GM12878 (cell line): ENCODE data around the gene RTN4RL1. TPM values are rescaled to one million over a fixed set of nuclear protein-coding genes. Genes with fewer than 3 reads are reported as not detected.

Experiments
- ATAC-seq: fragments of 200-7000 bp; cut with Tn5 transposase; 3 replicates; pipeline ENCODE4 v1.9.1; 2020; ENCODE audit warnings: mild to moderate bottlenecking, moderate library complexity
- BruUV-seq: library from RNA; stranded (reverse); fragments of 400-500 nt; replicated peaks from 2 replicates; lab custom pipeline; 2021; lab: Mats Ljungman, UMichigan
- CTCF ChIA-PET: fragments of 300-600 bp; sonication (Branson Sonifier 250); formaldehyde crosslinking; extraction: SDS; loops from one replicate; lab custom pipeline; 2021; ENCODE audit warnings: inconsistent platforms; lab: Yijun Ruan, JAX
- POLR2A ChIA-PET: fragments of 350-600 bp; formaldehyde crosslinking; extraction: SDS; loops from one replicate; lab custom pipeline; 2021; ENCODE audit warnings: inconsistent platforms; lab: Charles Lee
- RAD21 ChIA-PET: fragments of 300-600 bp; sonication (Branson Sonifier 250); formaldehyde crosslinking; loops from one replicate; lab custom pipeline; 2023; ENCODE audit warnings: antibody characterized with exemption; ENCODE audit not compliant: unreplicated experiment; lab: Charles Lee
- SMC1A ChIA-PET: fragments of 300-600 bp; sonication (Branson Sonifier 250); formaldehyde crosslinking; loops from one replicate; lab custom pipeline; 2023; ENCODE audit not compliant: unreplicated experiment, uncharacterized antibody; lab: Charles Lee
- DNase-seq: peaks from one replicate; pipeline ENCODE4 v3.0.0-alpha.2; 2011; ENCODE audit warnings: low read depth, low spot score
- FAIRE-seq: peaks from 3 replicates; lab custom pipeline; 2011; peaks lifted over from hg19 to GRCh38; lab: Jason Lieb, UNC
- H2AFZ ChIP-seq: 2 replicates; pipeline ENCODE4 v1.6.0; 2011; ENCODE audit warnings: low read depth, low read length, control low read depth; ENCODE audit not compliant: control insufficient read depth
- H3K27ac ChIP-seq: 2 replicates; pipeline ENCODE4 v1.5.1; 2011; ENCODE audit warnings: control low read depth; ENCODE audit not compliant: control insufficient read depth, insufficient read depth
- H3K27me3 ChIP-seq, 2 experiments: replicated peaks in 1 of 2; 2 replicates each; pipeline versions ENCODE4 v1.6.0 to v1.6.1; 2011; ENCODE audit warnings: low read length in 1 of 2; ENCODE audit not compliant: control insufficient read depth in 2 of 2, insufficient read depth in 2 of 2
- H3K36me3 ChIP-seq, 2 experiments: 2 replicates each; pipeline ENCODE4 v1.5.1; 2011; ENCODE audit warnings: low read length in 1 of 2; ENCODE audit not compliant: control insufficient read depth in 2 of 2, insufficient read depth in 2 of 2
- H3K4me1 ChIP-seq: 2 replicates; pipeline ENCODE4 v1.6.1; 2011; ENCODE audit warnings: mild to moderate bottlenecking, low read length, moderate library complexity, mixed read lengths; ENCODE audit not compliant: control insufficient read depth, insufficient read depth
- H3K4me2 ChIP-seq: 2 replicates; pipeline ENCODE4 v1.6.0; 2011; ENCODE audit warnings: control low read depth; ENCODE audit not compliant: control insufficient read depth, insufficient read depth
- H3K4me3 ChIP-seq: fragments of 200-600 bp; sonication (generic); 2 replicates; pipeline ENCODE4 v1.5.1; 2016
- H3K79me2 ChIP-seq: 2 replicates; pipeline ENCODE4 v1.6.0; 2011; ENCODE audit warnings: low read length; ENCODE audit not compliant: control insufficient read depth, insufficient read depth
- H3K9ac ChIP-seq: 2 replicates; pipeline ENCODE4 v1.8.0; 2011; ENCODE audit warnings: low read length, control low read depth, mixed read lengths; ENCODE audit not compliant: control insufficient read depth, insufficient read depth
- H3K9me3 ChIP-seq: replicated peaks from 3 replicates; pipeline ENCODE4 v1.5.1; 2011; ENCODE audit warnings: mild to moderate bottlenecking, low read length; ENCODE audit not compliant: control insufficient read depth, insufficient read depth
- H4K20me1 ChIP-seq: 2 replicates; pipeline ENCODE4 v1.6.0; 2011; ENCODE audit not compliant: control insufficient read depth, insufficient read depth
- DPF2 ChIP-seq: fragments of 450-650 bp; IDR thresholded peaks from 2 replicates; pipeline ENCODE4 v1.6.1; 2017; ENCODE audit warnings: mild to moderate bottlenecking
- NR2C1 ChIP-seq: fragments of 450-650 bp; IDR thresholded peaks from 2 replicates; pipeline ENCODE4 v1.6.1; 2017; ENCODE audit warnings: antibody characterized with exemption, mild to moderate bottlenecking, moderate library complexity
- RAD21 ChIP-seq: IDR thresholded peaks from 2 replicates; pipeline ENCODE4 v1.6.1; 2011; ENCODE audit warnings: mild to moderate bottlenecking, low read depth, low read length, moderate library complexity; ENCODE audit not compliant: insufficient read depth
- RAD51 ChIP-seq: fragments of 450-650 bp; IDR thresholded peaks from 2 replicates; pipeline ENCODE4 v1.6.1; 2016; ENCODE audit warnings: moderate library complexity, mild to moderate bottlenecking, inconsistent platforms
- SMC3 ChIP-seq: IDR thresholded peaks from 2 replicates; pipeline ENCODE4 v1.6.1; 2011; ENCODE audit warnings: low read length, improper control_type of control experiment, borderline replicate concordance
- SREBF1 ChIP-seq: IDR thresholded peaks from 2 replicates; pipeline ENCODE4 v1.6.1; 2012; ENCODE audit warnings: mild to moderate bottlenecking, low read length
- SUZ12 ChIP-seq: fragments of 200-600 bp; sonication (generic); IDR thresholded peaks from one replicate; pipeline ENCODE4 v1.6.1; 2018; ENCODE audit warnings: antibody characterized with exemption, mild to moderate bottlenecking; ENCODE audit not compliant: unreplicated experiment
- WGBS: methylation state at CpG from one replicate; pipeline ENCODE4 v1.1.6; 2016; ENCODE audit warnings: low lambda C conversion rate; ENCODE audit not compliant: insufficient replicate concordance, insufficient coverage; ENCODE audit errors: missing lambda C conversion rate; 5-methylcytosine and 5-hydroxymethylcytosine counted together
- in situ Hi-C: fragments of 300-500 bp; cut with MboI; formaldehyde crosslinking; loops from 9 replicates; pipeline ENCODE4 v1.14.3; 2018; ENCODE audit warnings: mixed read lengths
- intact Hi-C: fragments of 100-400 bp; cut with micrococcal nuclease; formaldehyde crosslinking; loops from one replicate; pipeline ENCODE4 v1.14.2; 2022; ENCODE audit not compliant: unreplicated experiment
- polyA plus RNA-seq, 11 experiments: library from polyadenylated mRNA; depleted of rRNA in 4 of 11; unstranded in 6 of 11; stranded (reverse) in 5 of 11; fragments of >200 nt; fragmentation: Nextera tagmentation in 4 of 11; fragmentation: Illumina TruSeq in 1 of 11; extraction: Ambion mirVana in 4 of 11; extraction: Trizol in 1 of 11; gene quantifications; 1 replicate in 1 of 11; 2 replicates in 10 of 11; pipeline versions ENCODE4 v1.2.1 to v1.2.3, GENCODE V29; 2011 to 2016; ENCODE audit warnings: inconsistent platforms in 2 of 11, missing spikeins in 2 of 11, low read depth in 1 of 11
- total RNA-seq, 4 experiments: library from RNA; depleted of rRNA in 3 of 4; stranded (reverse); fragments of >200 nt in 3 of 4; fragmentation: Illumina TruSeq in 1 of 4; extraction: Trizol in 1 of 4; gene quantifications; 2 replicates each; pipeline versions ENCODE4 v1.2.1 to v1.2.3, GENCODE V29; 2013 to 2021
- TF ChIP-seq, protein P1 (sequence below): fragments of 450-650 bp; formaldehyde crosslinking; IDR thresholded peaks from 2 replicates; pipeline ENCODE4 v1.4.0; 2020; ENCODE audit warnings: mild to moderate bottlenecking, moderate library complexity
- TF ChIP-seq, protein P2 (sequence below): fragments of 450-650 bp; IDR thresholded peaks from 2 replicates; pipeline ENCODE4 v1.6.1; 2017; ENCODE audit warnings: borderline replicate concordance
- TF ChIP-seq, protein P3 (sequence below), 3 experiments: IDR thresholded peaks in 2 of 3; conservative IDR thresholded peaks in 1 of 3; 2 replicates each; pipeline ENCODE4 v1.5.1; 2011; ENCODE audit warnings: low read depth in 3 of 3, low read length in 3 of 3, mild to moderate bottlenecking in 3 of 3, control low read depth in 2 of 3, moderate library complexity in 2 of 3, inconsistent platforms in 1 of 3, mixed read lengths in 1 of 3; ENCODE audit not compliant: control insufficient read depth in 2 of 3, insufficient read depth in 1 of 3; ENCODE audit errors: extremely low read depth in 1 of 3
- TF ChIP-seq, protein P4 (sequence below): fragments of 450-650 bp; conservative IDR thresholded peaks from 2 replicates; pipeline ENCODE4 v1.6.1; 2017; ENCODE audit warnings: mild to moderate bottlenecking, moderate library complexity

RTN4RL1 gene
- total and polyA plus RNA-seq, 10 of the 15 experiments (the other 5 are each of a cell fraction or from before 2014, with no cell fraction given): 0.08 to 0.11 (median 0.10) TPM; not detected in 7

DNA sequence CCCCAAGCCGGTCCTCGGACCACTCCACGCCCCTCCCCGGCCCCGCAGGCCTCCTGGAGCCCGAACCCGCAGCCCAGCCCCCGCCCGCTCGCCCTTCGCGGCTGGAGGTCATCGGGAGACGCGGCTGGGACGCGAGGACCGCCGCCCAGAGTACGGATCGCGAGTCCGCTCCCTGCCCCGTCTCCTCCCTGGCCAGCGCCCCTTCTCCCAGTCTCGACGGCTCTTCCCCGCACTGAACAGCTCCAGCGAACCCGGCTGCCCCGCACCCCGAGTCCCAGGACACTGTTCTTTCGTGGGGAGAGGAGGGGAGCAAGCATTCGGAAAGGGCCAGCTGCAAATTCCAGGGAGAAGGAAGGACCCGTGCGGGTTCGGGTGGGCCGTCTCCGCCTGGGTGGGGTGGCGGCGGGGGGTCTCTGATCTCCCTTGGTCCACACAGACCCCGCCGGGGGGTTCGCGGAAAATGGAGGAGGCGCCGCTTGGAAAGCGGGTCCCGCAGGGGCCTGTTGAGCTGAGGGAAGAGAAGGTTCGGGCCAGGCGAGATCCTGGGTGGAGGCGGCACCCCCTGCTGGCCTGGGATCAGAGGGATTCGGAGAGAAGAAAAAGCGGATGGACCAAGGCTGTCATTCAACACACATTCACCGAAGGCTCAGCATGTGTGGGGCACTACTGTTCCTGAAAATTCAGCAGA lies 632 bp upstream of the RTN4RL1 start:
- TF ChIP-seq, protein P1, sequence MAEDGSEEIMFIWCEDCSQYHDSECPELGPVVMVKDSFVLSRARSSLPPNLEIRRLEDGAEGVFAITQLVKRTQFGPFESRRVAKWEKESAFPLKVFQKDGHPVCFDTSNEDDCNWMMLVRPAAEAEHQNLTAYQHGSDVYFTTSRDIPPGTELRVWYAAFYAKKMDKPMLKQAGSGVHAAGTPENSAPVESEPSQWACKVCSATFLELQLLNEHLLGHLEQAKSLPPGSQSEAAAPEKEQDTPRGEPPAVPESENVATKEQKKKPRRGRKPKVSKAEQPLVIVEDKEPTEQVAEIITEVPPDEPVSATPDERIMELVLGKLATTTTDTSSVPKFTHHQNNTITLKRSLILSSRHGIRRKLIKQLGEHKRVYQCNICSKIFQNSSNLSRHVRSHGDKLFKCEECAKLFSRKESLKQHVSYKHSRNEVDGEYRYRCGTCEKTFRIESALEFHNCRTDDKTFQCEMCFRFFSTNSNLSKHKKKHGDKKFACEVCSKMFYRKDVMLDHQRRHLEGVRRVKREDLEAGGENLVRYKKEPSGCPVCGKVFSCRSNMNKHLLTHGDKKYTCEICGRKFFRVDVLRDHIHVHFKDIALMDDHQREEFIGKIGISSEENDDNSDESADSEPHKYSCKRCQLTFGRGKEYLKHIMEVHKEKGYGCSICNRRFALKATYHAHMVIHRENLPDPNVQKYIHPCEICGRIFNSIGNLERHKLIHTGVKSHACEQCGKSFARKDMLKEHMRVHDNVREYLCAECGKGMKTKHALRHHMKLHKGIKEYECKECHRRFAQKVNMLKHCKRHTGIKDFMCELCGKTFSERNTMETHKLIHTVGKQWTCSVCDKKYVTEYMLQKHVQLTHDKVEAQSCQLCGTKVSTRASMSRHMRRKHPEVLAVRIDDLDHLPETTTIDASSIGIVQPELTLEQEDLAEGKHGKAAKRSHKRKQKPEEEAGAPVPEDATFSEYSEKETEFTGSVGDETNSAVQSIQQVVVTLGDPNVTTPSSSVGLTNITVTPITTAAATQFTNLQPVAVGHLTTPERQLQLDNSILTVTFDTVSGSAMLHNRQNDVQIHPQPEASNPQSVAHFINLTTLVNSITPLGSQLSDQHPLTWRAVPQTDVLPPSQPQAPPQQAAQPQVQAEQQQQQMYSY (CRISPR knock-in tag): no peak
- TF ChIP-seq SREBF1: no peak
- no peak for TF ChIP-seq DPF2
- peak; percentile 49 for TF ChIP-seq SUZ12
- no peak for TF ChIP-seq RAD51
- TF ChIP-seq, protein P2, sequence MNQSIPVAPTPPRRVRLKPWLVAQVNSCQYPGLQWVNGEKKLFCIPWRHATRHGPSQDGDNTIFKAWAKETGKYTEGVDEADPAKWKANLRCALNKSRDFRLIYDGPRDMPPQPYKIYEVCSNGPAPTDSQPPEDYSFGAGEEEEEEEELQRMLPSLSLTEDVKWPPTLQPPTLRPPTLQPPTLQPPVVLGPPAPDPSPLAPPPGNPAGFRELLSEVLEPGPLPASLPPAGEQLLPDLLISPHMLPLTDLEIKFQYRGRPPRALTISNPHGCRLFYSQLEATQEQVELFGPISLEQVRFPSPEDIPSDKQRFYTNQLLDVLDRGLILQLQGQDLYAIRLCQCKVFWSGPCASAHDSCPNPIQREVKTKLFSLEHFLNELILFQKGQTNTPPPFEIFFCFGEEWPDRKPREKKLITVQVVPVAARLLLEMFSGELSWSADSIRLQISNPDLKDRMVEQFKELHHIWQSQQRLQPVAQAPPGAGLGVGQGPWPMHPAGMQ: no peak
- peak; percentile 37 for TF ChIP-seq SMC3
- no peak for TF ChIP-seq NR2C1
- TF ChIP-seq RAD21: peak; percentile 46
- TF ChIP-seq, protein P3, sequence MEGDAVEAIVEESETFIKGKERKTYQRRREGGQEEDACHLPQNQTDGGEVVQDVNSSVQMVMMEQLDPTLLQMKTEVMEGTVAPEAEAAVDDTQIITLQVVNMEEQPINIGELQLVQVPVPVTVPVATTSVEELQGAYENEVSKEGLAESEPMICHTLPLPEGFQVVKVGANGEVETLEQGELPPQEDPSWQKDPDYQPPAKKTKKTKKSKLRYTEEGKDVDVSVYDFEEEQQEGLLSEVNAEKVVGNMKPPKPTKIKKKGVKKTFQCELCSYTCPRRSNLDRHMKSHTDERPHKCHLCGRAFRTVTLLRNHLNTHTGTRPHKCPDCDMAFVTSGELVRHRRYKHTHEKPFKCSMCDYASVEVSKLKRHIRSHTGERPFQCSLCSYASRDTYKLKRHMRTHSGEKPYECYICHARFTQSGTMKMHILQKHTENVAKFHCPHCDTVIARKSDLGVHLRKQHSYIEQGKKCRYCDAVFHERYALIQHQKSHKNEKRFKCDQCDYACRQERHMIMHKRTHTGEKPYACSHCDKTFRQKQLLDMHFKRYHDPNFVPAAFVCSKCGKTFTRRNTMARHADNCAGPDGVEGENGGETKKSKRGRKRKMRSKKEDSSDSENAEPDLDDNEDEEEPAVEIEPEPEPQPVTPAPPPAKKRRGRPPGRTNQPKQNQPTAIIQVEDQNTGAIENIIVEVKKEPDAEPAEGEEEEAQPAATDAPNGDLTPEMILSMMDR (IDR thresholded peaks at IDR 0.05 in 2 of 3, conservative IDR thresholded peaks at IDR 0.05 in 1 of 3; ENCODE audit: control insufficient read depth in 2 of 3, extremely low read depth in 1 of 3, insufficient read depth in 1 of 3, low read depth in 3 of 3, low read length in 3 of 3): peak; percentile 22 to 33 (median 32); a peak in 4 of 6 replicates
- TF ChIP-seq, protein P4, sequence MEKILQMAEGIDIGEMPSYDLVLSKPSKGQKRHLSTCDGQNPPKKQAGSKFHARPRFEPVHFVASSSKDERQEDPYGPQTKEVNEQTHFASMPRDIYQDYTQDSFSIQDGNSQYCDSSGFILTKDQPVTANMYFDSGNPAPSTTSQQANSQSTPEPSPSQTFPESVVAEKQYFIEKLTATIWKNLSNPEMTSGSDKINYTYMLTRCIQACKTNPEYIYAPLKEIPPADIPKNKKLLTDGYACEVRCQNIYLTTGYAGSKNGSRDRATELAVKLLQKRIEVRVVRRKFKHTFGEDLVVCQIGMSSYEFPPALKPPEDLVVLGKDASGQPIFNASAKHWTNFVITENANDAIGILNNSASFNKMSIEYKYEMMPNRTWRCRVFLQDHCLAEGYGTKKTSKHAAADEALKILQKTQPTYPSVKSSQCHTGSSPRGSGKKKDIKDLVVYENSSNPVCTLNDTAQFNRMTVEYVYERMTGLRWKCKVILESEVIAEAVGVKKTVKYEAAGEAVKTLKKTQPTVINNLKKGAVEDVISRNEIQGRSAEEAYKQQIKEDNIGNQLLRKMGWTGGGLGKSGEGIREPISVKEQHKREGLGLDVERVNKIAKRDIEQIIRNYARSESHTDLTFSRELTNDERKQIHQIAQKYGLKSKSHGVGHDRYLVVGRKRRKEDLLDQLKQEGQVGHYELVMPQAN: no peak
- 5% methylated on average over 40 of the region's 55 CpGs for WGBS
- in situ Hi-C loops: no loop called here
- peak overlapping the region; percentile 7; the same call in 1 of the 2 replicates for H2AFZ ChIP-seq
- FAIRE-seq (no peak), DNase-seq (no peak), ATAC-seq (no peak)
- peaks cover 4% of the 10 kb centered on the region for H3K4me1 ChIP-seq
- no peaks in the 10 kb centered on the region for H4K20me1 ChIP-seq
- no peak overlapping the region for H3K9ac ChIP-seq
- ChIA-PET RAD21 (interaction anchor here (0.6 to 0.8 kb wide), 2 partner anchors 117 to 260 kb away, joined by 3 to 5 read pairs; no protein-coding TSS in a partner anchor), SMC1A (interaction anchor here (1.1 kb wide), 1 partner anchor 141 kb away, joined by 3 read pairs; no protein-coding TSS in a partner anchor), POLR2A (no interaction called here), CTCF (interaction anchor here (0.6 to 1.2 kb wide), 3 partner anchors 39 to 305 kb away, joined by 4 read pairs; no protein-coding TSS in a partner anchor)
- BruUV-seq: no TSS peak
- intact Hi-C loops: no loop called here
- H3K4me3 ChIP-seq: peak overlapping the region; percentile 74
- H3K4me2 ChIP-seq: peak overlapping the region; percentile 77
- H3K27me3 ChIP-seq: peaks cover 18 to 19% of the 10 kb centered on the region in 2 experiments
- no peaks in the 10 kb centered on the region for H3K9me3 ChIP-seq
- no peak overlapping the region for H3K27ac ChIP-seq
- H3K36me3 ChIP-seq: no peaks in the 10 kb centered on the region
- peaks cover 5% of the 10 kb centered on the region; the same call in 1 of the 2 replicates for H3K79me2 ChIP-seq
